GM19238 (cell line): Measurements from ENCODE around the gene CELF4.

Source experiments
- DNase-seq: peaks from one replicate; pipeline ENCODE4 v3.0.0; 2011; ENCODE audit warnings: low spot score; ENCODE audit not compliant: insufficient read length

The CELF4 gene

DNA sequence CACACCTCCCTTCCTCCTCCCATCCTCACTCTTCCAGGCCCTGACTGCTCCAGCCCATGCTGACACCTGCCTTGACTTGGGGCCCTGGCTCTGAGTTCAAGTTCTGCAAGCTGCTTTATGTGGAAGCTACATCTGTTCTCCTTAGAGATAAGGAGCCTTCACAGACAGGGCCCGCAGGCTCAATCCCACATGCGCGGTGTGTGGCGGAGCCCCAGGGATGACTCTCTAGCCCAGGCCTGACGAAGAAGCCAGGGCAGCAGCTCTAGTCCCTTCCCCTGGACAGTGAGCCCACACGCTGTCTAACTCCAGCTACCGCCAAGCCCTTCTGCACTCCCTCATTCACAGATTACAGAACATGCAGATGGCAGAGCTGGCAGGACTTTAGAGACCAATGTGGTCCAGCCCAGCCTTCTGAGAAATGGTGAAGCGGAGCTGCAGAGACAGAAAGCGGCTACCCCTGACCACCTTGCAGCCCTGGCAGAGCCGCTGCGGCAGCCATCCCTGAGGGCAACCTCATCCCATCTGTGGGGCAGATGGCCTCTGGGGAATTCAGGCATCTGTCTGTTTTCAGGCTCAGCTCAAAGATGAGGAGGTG is 304.3 kb downstream of the CELF4 start:
- DNase-seq, result no peak

DNA sequence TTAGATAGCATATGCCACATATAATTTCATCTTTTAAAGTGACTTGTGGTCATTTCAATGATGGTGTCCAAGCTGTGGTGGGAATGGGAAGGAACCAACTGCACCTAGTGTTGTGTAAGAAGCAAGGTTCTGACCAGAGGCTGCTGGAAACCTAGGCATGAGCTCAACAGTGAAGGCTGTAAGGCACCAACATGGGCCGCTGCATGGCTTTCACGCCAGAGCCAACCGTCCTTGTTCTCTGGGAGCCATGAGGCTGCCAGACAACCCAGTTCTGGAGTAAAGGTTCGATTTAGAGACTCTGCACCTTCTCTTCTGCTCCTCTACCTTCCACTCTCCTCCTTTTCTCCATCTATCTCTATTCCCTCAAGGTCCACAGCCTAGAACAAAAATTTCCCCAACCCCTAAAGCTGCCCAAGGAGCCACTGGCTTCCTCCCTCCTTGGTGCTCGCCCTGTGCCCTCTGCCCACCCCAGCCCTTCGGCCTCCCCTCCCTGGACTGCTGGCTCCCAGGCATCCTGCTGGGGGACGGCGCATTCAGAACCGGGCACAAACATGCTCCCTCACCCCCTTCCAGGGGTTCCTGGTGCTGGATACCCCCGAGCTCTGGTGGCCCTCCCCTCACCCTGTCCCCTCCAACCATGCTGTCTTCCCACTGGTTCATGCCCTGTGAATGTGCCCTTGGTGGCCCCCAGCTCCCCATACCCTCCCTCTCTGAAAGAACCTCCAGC is 305.1 kb downstream of the CELF4 start:
- DNase-seq, result no peak

DNA sequence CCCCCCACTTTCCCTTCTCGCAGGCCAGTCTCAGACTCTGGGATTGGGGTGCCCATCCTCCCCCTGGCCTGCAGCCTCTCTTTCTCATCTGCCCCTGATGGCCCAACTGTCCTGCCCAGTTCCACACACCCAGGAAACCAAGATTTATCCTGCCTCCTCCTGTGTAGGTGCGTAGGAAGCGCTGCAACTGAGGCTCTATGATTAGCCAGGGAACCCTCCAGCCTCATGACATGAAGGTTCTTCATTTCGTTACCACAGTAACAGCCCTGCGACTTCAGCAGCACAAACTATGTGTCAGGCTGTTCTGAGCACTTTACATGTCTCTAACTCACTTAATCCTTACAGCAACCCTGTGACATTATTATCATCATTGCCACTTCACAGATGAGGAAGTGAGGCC is 305.9 kb downstream of the CELF4 start:
- DNase-seq, result no peak

DNA sequence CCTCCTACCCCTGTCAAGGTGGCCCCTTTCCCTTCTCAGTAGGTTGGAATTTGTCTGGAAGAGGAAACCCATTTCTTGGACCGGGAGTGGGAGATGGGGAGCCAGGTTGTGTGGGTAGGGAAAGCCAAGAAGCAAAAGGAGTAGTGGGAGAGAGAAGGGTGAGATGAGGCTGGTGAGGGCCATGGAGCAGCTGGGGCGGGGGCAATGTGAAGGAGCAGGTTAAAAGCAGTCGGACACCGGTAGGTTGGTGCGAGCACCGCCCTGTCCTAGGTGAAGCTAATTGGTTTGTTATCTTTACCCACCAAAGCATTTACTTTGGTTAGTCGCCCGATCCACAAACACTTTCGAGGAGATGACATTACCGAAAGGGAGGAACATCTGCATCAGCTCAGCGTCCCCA is 306.8 kb downstream of the CELF4 start:
- DNase-seq, result no peak

DNA sequence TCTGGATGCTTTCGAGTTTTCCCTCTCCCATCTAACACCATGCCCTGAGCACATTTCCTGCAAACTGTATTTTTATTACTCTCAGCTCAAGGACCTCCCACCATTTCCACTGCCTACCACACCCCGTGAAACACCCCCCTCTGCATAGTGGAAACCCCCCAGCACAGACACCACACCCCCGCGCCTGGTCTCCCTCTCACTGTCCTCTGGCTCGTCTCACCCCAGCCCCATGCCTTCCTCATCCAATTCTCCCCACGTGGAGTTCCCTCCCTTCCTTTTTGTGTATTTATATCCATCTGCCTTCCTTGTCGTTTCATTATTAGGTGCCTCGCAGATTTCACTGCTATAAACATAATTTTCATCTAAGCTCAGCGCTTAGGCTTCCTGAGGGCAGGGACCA is 307.5 kb downstream of the CELF4 start:
- DNase-seq, result no peak

DNA sequence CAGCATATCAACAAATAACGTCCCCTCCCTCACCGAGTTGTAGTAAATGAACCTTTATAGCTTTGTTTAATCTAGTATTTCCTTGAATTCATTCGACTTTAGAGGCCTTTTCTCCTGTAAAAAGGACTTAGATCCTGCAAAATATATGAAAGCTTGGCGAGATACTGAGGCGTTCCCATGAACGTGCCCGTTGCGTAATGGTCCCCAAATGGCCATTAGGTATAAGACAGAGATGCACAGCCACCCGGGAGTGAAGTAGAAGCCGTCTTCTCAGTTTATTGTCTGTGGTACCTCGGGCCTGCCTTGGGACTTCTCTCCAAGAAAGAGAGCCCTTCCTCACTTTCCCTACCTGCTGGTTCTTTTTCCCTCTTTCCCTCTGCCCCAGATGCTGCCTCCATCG is 310.6 kb downstream of the CELF4 start:
- DNase-seq, result no peak

DNA sequence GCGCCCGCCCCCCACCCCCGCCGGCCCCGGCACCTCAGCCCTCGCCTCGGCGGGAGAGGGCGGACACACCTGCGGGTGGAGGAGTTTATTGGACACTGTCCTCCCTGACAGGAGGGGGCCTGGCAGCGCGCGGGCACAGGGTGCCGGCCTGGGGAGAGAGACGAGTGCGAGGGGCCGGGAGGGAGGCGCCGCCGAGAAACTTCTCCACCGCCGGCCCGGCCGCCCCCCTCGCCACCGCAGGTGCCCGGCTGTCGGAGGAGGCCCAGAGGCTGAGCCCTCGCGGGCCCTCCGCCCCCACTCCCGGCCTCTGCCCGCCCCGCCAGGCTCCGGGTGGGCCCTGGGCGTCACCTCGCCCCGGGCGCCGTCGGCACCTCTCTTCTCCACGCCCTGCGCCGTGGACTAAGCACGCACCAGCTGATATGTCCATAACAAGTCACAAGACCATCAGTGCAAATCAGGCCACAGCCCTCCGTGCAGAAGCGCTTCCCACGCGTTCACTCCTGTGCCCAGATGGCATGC is 311.3 kb downstream of the CELF4 start:
- no peak for DNase-seq

DNA sequence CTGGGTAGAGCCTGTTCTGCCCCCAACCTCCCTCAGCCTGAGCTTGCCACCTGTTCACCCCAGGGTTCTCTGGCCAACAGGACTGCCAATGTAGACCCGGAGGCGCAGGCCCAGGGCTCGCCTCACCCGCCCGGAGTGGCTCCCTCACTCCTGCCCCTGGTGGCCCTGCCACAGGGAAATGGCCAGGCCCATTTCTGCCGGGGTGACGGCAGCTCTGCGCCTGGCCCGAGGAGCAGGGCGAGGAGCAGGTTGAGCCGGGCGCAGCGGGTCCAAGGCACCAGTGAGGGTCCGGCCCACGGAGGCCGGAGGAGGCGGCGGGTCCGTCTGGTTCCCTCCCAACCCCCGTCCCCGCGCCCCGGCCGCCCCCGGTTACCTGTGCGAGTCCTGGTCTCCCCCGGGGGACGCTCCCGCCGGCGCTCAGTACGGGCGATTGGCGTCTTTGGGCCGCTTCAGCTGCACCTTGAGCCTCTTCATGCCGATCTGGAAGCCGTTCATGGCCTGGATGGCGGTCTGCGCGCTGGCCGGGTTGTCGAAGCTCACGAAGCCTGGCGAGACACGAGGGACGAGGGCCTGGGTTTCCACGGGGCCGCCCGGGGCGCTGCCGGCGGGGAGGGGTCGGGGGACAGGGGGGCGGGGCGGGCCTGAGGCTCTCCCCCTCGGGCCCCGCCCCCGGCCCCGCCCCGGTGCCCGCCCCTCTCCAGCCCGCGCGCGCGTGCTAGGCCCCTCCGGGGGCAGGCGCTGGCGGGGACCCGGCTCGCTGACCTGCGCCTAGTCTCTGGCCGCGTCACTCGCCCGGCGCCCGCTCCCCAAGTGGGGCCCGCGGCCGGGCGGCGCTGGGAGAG is 312.0 kb downstream of the CELF4 start:
- DNase-seq, result peak; percentile 28

DNA sequence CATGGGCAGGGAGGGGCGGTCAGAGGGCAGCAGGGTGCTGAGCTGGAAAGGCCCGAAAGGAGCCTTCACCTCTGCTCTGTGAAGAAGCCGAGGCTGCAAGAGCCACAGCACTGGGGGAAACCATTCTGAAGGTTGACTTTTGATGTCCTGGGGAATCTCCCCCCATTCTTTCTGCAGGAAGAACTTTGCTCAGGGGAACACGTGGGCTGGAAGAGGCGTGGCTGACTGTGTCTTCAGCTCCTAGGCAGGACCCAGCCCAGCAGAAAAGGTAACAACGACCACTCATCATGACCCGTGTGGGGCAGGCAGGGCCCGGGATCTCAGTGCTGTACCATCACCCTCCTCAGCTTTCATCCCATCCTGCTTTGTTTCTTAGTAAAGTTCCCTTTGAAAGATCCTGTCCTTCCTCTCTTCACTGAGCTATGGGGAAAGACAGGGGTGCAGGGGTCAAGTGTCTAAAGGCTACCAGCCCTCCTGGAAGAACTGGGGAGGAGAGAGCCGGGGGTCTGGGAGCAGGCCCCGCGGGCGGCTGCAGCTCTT is 312.7 kb downstream of the CELF4 start:
- no peak for DNase-seq

DNA sequence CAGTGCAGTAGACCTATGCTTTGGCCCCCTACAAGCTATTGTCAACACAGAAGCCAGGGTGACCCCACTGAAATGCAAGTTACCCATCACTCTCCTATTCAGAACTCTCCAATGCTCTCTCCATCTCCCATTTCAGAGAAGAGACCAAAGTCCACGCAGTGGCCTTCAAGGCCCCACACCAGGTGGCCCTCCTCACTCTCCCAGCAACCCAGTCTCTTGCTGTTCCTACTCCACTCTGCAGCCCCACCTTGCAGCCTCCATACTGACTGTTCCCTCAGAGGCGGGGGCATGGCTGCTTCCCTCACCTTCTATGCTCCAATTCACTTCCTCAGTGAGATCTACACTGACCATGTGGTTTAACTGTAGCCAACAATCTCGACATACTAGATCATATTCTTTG is 313.3 kb downstream of the CELF4 start:
- DNase-seq, result no peak

DNA sequence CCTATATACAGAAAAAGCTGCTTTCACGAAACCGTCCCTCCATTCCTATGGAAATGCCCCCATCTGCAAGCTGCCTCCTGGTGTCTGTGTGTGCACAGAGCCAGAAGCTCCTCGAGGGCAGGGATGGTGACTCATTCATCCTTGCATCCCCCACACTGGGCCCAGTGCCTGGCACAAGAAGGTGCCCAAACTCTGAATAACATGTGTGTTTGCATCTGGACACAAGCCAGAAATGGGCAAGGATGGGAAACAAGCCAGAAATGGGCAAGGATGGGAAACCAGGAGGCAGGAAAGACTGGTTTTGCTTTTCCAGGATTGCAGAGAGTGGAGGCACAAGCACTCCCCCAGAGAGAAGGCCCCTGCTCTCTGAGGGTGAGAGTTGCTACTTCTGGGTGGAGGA is 313.9 kb downstream of the CELF4 start:
- DNase-seq, result no peak

DNA sequence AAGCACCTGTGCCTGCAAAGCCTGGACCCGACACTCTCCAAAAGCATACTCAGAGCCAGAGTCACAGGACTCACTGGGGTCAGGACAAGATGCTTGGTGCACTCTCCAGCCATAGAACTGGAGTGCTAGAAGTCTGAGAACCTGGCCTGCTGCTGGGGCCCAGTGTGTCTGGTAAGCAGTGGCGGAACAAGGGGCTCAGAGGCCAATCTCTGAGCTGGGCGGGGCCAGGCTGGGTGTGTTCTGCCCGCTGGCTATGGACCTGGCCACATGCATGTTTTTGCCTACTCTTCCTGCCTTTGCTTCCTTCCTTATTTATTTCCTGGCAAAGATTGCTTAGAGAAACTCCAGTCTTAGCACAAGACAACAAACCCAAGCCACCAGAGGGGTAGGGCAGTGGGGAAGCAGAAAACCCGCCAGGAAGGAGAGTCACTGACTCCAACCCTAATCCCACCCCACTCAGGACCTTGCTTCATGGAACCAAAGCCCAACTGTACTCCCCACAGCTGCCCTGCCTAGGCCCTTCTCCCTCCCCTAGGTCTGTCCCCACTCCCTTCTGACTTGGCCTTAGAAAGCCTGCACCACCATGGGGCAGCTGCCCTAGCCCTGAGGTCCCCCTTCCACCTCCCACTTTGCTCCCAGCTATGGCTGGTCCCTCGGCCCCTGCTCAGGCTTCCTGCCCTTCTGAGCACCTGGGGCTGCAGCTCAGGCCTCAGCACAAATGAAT is 315.5 kb downstream of the CELF4 start:
- no peak for DNase-seq

DNA sequence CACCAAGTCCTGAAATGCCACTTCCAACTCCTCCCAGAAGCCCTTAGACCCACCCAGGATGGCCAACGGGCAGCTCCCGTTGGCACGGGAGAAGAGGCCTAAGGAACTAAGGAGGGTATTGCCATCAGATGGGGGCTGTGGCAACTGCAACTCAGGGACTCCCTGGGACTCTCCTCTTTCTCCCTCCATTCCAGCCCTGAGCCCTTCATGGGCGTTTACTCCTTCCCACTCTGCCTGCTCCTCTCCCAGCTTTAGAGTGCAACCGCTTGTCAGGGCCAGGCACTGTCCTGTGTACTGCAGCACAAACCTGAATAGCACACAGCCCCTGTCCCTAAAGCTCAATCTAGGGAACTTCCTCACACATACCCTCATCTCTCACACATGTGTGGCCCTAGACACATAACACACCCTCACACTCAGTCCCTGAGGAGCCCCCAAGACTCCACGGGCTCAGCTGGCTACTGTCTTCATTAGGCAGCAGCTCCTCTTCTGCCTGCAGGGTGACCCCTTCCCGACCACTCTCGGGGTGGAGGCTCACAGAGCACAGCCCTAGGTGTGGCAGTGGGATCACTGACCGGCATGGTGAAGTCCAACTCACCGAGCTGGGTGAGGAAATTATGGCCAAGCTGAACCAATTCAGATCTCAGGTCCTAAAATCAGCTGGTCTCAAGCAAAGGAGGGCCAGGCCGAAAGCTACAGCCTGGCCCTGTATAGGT is 316.3 kb downstream of the CELF4 start:
- DNase-seq, result no peak

DNA sequence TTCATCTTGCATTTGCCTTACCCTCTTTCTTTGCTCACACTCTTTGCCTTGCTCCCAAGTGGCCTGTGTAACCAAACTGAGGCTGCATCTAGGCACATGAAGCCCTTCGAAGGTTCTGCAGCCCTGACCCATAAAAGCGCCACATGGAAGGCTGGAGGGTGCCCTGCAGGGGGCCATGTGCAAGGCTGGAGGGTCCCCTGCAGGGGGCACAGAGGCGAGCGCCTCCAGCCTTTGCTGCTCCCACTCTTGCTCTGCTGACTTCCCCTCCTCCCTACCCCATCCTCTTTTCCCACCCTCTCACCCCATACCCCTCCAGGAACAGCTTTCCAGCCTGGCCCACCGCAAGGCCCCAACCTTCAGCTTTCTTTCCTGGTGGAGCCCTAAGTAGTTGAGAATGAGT is 317.3 kb downstream of the CELF4 start:
- DNase-seq, result no peak

DNA sequence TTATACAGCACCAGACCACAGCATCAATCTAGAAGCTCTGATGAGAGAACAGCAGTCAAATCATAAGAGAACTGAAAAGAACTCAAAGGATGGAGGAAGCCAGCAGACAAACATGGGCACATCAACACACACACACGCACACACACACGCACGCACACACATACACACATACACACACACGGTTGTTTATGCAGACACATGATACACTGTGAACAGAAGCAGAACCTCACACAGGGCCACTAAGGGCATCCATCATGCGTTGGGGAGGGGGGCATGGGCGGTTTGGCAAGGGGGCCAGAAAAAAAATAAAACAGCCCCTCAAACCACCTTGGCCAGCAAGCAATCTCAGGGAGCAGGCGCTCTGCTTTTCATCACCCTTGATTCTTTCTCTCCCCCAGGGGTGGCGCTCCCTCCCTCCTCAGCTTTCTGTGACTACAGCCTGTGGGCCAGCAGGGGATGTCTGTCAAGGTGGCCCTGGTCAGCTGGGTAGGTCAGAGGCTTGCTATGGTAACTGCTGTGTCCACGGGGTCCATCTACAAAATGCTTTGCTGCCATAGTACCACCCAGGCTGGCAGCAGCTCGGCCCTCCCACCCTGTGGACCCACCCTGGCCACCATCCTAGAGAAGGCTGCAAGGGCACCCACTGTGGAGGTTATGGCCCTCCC is 318.0 kb downstream of the CELF4 start:
- DNase-seq, result no peak

DNA sequence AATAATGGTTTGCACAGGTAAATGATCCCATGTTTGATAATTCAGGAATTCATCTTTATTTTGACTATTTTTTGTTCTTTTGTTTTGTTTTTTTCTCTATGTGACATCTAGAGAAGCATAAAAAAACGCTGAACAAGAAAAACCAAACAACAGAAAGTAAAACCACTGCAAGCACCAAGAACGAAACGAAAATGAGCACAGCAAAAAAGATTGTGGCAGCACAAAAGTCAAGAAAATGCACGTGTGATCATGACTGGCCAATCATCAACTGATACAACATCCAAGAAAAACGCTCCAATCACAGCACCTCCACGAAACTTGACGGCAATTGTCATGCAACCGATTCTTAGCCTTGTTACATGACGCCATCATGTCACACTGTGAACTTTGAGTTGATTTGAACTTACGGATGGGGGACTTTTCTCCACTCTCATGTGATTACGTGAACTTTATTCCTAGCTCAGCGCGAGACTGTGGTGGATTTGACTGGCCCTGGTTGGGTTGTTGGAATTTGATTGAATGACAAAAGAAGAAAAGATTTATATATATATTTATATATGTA is 318.7 kb downstream of the CELF4 start:
- DNase-seq, result no peak

DNA sequence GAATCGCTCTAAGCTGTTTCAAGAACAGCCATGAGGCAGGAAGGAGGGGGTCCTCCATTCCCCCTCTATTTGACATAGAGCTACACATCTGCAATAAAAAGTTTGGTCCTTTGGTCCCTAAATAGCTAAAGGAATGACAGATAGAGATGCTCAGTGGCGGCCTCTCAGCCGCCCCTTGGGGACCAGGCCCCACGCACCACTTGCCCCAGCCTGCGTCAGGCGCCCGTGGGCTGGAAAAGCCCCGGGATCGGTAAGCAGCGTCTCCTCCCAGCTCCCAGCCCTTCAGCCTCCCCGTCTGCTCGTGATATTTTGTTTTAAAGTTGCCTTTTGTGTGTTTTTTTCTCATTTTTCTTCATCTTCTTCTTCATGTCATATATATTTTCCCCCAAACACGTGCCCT is 321.0 kb downstream of the CELF4 start:
- no peak for DNase-seq

DNA sequence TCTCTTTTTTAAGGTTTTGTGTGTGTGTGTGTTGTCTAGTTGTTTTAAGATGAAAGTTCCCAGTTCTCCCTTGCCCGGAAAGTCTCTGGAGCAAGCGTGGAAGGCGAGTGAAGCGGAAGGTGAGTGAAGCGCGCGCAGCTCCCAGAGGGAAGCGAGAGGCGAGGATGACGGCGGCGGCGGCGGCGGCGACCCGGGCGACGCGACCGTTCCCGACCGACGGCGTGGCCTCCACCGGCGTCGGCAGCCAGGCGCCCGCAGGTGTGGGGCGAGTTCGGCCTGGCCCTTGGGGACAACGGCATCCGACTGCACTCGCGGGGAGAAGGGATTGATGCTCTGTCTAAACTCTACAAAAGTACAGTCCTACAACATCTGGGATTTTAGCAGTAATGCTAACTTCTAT is 321.9 kb downstream of the CELF4 start:
- no peak for DNase-seq

DNA sequence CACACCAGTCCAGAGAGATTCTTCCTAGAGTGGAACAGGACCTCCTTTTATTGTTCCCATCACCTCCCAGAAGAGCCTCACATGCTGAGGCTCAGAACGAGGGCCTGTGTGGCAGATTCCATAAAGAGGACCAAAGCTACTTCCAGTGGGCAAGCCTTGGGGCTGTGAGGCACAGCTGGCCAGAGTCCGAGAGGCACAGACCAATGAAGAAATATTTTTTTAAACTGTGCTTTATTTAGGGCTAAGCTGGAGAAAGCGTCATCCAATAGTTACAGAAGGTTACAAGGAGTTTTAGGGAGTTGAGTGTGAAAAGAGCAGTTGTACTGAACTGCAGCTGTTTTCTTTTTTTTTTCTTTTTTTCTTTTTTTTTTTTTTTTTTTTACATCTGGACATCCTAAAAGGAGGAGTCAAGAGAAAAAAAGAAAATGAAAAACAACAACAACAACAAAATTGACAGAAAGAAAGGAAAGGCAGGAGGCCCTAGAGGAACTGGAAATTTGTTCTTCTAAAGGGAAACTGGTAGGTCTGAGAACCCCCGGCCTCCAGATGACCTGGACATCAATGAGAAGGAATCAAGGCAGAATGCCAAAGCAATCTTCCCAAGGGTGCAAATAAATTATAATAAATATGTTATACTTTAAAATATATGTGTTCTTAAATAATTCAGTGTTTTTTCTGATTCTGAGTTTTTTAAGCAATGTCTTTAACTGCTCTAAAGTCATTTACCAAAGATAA is 322.6 kb downstream of the CELF4 start:
- no peak for DNase-seq
